NT2/D1 (cell line): Measurements from ENCODE around the gene CCDC38.

Experiments
- SUZ12 ChIP-seq: IDR thresholded peaks from 2 replicates; pipeline ENCODE4 v1.6.1; 2011; ENCODE audit not compliant: insufficient read length, insufficient read depth; ENCODE audit errors: extremely low read depth
- YY1 ChIP-seq: IDR thresholded peaks from 2 replicates; pipeline ENCODE4 v1.6.1; 2011; ENCODE audit not compliant: insufficient read length, insufficient read depth

- TF ChIP-seq YY1 (no peak), SUZ12 (no peak)
Measured at GRCh38 chr12:95942101-95942523, 302 bp downstream of the CCDC38 start.
